Brain microvascular endothelial cell (primary cell): Measurements from ENCODE around the gene REEP3.

Experiments
- DNase-seq: peaks from one replicate; pipeline ENCODE4 v3.0.0-alpha.2; 2020
- H3K27ac ChIP-seq: fragments of 250-450 bp; sonication (Bioruptor Pico); 2 replicates; pipeline ENCODE4 v1.5.1; 2020; ENCODE audit warnings: mild to moderate bottlenecking, moderate library complexity
- H3K27me3 ChIP-seq: fragments of 250-450 bp; sonication (Bioruptor Pico); replicated peaks from 2 replicates; pipeline ENCODE4 v1.5.1; 2020; ENCODE audit warnings: mild to moderate bottlenecking
- H3K36me3 ChIP-seq: fragments of 250-450 bp; sonication (Bioruptor Pico); replicated peaks from 2 replicates; pipeline ENCODE4 v1.5.1; 2020; ENCODE audit warnings: mild to moderate bottlenecking
- H3K4me3 ChIP-seq: 2 replicates; pipeline ENCODE4 v1.5.1; 2011; ENCODE audit warnings: low read depth, mild to moderate bottlenecking, control low read depth, low read length, moderate library complexity
- CTCF ChIP-seq: IDR thresholded peaks from 2 replicates; pipeline ENCODE4 v1.5.1; 2011; ENCODE audit warnings: low read depth, mild to moderate bottlenecking, moderate library complexity, low read length, control low read depth, inconsistent platforms; ENCODE audit errors: missing control alignments
- in situ Hi-C: cut with HindIII; loops from 2 replicates; pipeline ENCODE4 v1.10.0; 2017; ENCODE audit warnings: low sequenced_read_pairs, low pct_ligation_motif_present

Gene REEP3

DNA sequence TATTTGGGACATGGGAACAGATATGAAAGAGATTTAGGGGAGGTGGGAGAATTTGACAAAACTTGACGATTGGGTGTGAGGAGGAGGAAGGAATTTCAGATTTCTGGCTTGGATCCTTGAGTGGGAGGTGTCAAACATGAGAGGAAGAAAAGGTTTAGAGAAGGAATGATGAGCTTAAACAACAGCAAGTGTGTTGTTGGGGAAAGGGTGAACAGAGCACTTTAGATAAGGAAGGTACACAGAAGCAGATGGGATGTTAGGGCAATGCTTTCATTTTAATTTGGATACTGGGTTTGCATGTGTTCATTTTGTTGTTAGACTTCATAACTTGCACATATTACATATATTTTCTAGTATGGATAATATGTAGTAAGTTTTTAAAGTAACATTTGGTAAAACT, 23.2 kb downstream of the REEP3 start:
- Histone ChIP-seq H3K27ac (no peak overlapping the region), H3K36me3 (no peaks in the 10 kb centered on the region), H3K27me3 (no peaks in the 10 kb centered on the region), H3K4me3 (no peak overlapping the region)
- no peak for TF ChIP-seq CTCF
- DNase-seq = no peak
- in situ Hi-C loops = no loop called here

DNA sequence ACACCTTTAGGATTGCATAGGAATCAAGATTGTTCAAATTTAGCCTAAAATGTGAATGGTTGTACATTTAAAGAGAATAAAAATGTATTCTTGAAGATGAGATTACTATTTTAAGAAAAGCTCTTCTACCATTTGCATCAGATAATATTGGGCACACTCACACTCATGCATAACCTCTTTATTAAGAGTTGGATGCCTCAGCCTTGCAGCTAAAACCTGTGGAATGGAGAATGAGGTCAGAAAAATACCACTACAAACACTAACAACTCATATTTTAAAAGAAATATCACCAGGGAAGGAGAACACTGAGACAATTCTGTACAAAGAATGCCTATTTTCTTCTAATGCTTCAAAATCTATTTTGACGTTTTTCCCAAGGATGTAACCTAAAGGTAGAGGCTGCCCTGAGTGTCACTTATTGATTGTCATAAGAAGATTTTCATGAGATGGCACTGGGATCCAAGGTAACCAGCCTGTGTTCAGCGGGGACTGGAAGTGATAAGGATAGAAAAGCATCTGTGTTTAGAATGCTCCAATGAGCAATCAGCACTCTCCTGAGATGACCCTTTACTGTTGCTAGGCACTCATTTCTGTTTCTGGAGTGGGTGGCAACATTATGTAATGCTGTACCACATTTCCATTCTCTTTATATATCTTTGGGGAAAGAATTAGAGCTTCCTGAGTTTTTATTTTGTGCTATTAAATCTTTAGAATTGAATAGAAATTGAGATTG, 26.6 kb downstream of the REEP3 start:
- no peak for TF ChIP-seq CTCF
- in situ Hi-C loops = no loop called here
- H3K4me3 ChIP-seq = no peak overlapping the region
- peak; percentile 53 for DNase-seq
- H3K36me3 ChIP-seq = no peaks in the 10 kb centered on the region
- H3K27ac ChIP-seq = peak overlapping the region; percentile 9
- no peaks in the 10 kb centered on the region for H3K27me3 ChIP-seq

GRCh38 chr10:63548860-63549259, 27.7 kb downstream of the REEP3 start:
- Histone ChIP-seq H3K27ac (no peak overlapping the region), H3K4me3 (no peak overlapping the region), H3K36me3 (no peaks in the 10 kb centered on the region), H3K27me3 (no peaks in the 10 kb centered on the region)
- TF ChIP-seq CTCF = no peak
- in situ Hi-C loops = no loop called here
- no peak for DNase-seq

DNA sequence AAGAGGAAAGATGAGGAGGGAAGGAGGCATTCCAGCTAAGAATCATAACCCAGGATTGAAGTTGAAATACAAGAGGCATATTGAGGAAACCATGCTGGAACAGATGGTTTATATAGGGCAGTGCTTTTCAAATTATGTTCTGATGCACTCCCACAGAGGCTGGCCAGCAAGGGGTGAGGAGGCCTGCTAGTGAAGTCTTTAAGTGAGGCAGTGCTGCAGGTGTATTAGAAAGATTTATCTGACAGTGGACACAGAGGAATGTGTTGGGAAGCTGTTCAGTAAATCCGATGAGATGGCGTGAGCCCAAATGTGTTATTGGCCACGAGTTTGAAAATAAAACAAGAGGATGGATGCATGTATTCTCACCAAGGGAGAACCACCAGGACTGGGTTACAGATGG, 28.6 kb downstream of the REEP3 start:
- DNase-seq = no peak
- Histone ChIP-seq H3K36me3 (no peaks in the 10 kb centered on the region), H3K4me3 (no peak overlapping the region), H3K27ac (no peak overlapping the region), H3K27me3 (no peaks in the 10 kb centered on the region)
- in situ Hi-C loops = no loop called here
- no peak for TF ChIP-seq CTCF

- in situ Hi-C loops = no loop called here
- TF ChIP-seq CTCF = no peak
Observed at GRCh38 chr10:63553031-63553430, 31.8 kb downstream of the REEP3 start.

GRCh38 chr10:63553473-63553872, 32.3 kb downstream of the REEP3 start:
- peak; percentile 19 for DNase-seq
- Histone ChIP-seq H3K36me3 (no peaks in the 10 kb centered on the region), H3K4me3 (peak overlapping the region; percentile 6), H3K27me3 (no peaks in the 10 kb centered on the region), H3K27ac (peak overlapping the region; percentile 100)
- in situ Hi-C loops = no loop called here
- TF ChIP-seq CTCF = no peak

More at GRCh38 chr10:63553031-63553430, 31.8 kb downstream of the REEP3 start:
- Histone ChIP-seq H3K4me3 (no peak overlapping the region), H3K27me3 (no peaks in the 10 kb centered on the region), H3K36me3 (no peaks in the 10 kb centered on the region), H3K27ac (peak overlapping the region; percentile 100)
- peak; percentile 75 for DNase-seq
